ENCODE results near the gene ST3GAL5.

DNA sequence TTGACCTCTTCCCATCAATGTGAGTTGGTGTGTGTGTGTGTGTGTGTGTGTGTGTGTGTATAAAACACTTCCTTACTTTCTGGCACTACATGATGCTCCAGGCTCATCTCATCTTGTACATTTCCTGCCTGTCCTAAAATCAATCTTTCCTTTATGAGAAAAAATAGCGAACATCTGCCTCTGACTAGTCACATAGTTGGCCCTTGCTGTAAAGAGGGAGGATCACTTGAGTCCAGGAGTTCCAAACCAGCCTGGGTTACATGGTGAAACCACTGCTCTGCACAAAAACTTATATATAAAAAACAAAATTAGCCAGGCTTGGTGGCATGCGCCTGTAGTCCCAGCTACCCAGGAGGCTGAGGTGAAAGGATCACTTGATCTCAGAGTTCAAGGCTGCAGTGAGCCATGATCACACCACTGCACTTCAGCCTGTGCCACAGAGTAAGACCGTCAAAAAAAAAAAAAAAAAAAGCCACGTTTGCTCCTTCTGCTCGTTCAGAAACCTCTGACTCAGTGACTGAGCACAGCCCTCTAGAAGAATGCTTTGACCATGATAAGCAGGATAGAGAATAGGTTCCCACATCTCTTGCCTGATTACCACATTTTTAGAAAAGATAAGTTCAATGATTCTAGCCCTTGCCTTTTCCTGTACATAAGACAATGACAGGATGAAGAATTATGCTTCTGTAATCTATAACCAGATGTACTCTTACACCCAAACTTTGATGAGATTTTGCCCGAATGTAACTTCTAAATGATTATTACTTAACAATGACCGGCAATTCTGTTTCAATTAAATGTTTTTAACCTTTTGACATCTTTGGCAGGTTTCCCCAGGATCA is 45.2 kb upstream of the ST3GAL5 start:
- TF ChIP-seq, protein P1, sequence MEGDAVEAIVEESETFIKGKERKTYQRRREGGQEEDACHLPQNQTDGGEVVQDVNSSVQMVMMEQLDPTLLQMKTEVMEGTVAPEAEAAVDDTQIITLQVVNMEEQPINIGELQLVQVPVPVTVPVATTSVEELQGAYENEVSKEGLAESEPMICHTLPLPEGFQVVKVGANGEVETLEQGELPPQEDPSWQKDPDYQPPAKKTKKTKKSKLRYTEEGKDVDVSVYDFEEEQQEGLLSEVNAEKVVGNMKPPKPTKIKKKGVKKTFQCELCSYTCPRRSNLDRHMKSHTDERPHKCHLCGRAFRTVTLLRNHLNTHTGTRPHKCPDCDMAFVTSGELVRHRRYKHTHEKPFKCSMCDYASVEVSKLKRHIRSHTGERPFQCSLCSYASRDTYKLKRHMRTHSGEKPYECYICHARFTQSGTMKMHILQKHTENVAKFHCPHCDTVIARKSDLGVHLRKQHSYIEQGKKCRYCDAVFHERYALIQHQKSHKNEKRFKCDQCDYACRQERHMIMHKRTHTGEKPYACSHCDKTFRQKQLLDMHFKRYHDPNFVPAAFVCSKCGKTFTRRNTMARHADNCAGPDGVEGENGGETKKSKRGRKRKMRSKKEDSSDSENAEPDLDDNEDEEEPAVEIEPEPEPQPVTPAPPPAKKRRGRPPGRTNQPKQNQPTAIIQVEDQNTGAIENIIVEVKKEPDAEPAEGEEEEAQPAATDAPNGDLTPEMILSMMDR (conservative IDR thresholded peaks at IDR 0.05 in 1 of 2, IDR thresholded peaks at IDR 0.05 in 1 of 2; ENCODE audit: low read depth in 1 of 2, low read length in 2 of 2), result no peak
- TF ChIP-seq EZH2 (IDR thresholded peaks at IDR 0.05; ENCODE audit: low read length, missing control alignments), result no peak

Measured in fibroblast of lung (primary cell).